Body of pancreas (tissue), 4 donors: ENCODE measurements around the gene ATP2C1.

Source experiments
- POLR2A ChIP-seq, 3 donors: fragments of 450-650 bp; IDR thresholded peaks; one replicate each; pipeline ENCODE4 v1.6.1; 2016; ENCODE audit warnings: antibody characterized with exemption in 3 of 3, mild to moderate bottlenecking in 2 of 3
- TF ChIP-seq, protein P1 (sequence below), 7 experiments: fragments of 450-650 bp in 4 of 7; fragments of 200-600 bp in 3 of 7; sonication (generic) in 3 of 7; IDR thresholded peaks; one replicate each; pipeline ENCODE4 v1.5.1; 2016 to 2019; ENCODE audit warnings: antibody characterized with exemption in 7 of 7

DNA sequence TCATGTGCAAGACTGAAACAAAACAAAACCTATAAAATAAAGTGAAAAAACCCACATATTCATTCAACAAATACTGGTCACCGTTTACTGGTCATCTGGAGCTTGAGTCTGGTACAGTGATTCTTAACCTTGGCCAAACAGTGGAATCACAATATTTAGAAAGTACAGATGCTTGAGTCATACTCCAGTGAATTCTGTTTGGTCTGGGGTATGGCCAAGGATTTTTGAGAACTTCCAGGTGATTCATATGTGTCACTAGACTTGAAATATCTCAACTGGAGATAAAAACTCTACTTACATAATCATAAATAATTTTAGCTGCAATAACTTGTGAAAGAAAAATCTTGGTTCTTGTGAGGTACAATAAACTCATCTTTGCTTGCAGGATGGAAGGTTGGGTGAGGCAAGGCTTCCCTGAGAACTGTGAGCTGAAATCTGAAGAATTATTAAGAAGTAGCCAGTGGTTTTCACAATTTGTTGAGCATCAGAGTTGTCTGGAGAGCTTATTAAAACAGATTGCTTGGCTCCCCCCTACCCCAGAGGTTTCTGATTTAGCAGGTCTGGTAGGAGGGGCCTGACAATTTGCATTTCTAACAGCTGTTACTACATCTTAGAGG lies 142.4 kb downstream of the ATP2C1 start:
- TF ChIP-seq, protein P1, sequence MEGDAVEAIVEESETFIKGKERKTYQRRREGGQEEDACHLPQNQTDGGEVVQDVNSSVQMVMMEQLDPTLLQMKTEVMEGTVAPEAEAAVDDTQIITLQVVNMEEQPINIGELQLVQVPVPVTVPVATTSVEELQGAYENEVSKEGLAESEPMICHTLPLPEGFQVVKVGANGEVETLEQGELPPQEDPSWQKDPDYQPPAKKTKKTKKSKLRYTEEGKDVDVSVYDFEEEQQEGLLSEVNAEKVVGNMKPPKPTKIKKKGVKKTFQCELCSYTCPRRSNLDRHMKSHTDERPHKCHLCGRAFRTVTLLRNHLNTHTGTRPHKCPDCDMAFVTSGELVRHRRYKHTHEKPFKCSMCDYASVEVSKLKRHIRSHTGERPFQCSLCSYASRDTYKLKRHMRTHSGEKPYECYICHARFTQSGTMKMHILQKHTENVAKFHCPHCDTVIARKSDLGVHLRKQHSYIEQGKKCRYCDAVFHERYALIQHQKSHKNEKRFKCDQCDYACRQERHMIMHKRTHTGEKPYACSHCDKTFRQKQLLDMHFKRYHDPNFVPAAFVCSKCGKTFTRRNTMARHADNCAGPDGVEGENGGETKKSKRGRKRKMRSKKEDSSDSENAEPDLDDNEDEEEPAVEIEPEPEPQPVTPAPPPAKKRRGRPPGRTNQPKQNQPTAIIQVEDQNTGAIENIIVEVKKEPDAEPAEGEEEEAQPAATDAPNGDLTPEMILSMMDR (IDR thresholded peaks at IDR 0.05): no peak
- TF ChIP-seq POLR2A (IDR thresholded peaks at IDR 0.05): no peak
